ENCODE measurements around the gene EMCN.

GRCh38 chr4:100361336-100361735 lies 156.5 kb downstream of the EMCN start:
- TF ChIP-seq CTCF (IDR thresholded peaks at IDR 0.05) (no peak), EZH2 (IDR thresholded peaks at IDR 0.05) (no peak)

All from neural progenitor cell (in vitro differentiated cells).